Cortex of kidney (tissue), 1 donor: Measurements from ENCODE around the gene CGREF1.
A peak's percentile ranks its signal among the peaks of the same experiment; 100 is the strongest.
"Not testable (repeated sequence)": the region's sequence is repeated elsewhere in the genome, so short reads cannot be mapped to it uniquely, and the experiment has no call there.

Experiments used
- DNase-seq: peaks from one replicate; lab custom pipeline; 2025; lab: John Stamatoyannopoulos, UW

CGREF1 gene

GRCh38 chr2:27137322-27137935 lies 18.5 kb upstream of the CGREF1 start:
- DNase-seq = no peak

GRCh38 chr2:27136751-27137150 lies 17.8 kb upstream of the CGREF1 start:
- no peak for DNase-seq

- DNase-seq = no peak
Measured at GRCh38 chr2:27135478-27135955, 16.6 kb upstream of the CGREF1 start.

GRCh38 chr2:27134781-27135477 lies 16.0 kb upstream of the CGREF1 start:
- DNase-seq = no peak

- peak; percentile 79 for DNase-seq
Measured at GRCh38 chr2:27133905-27134780, 15.2 kb upstream of the CGREF1 start, which contains the start of gene PREB. PREB (minus strand) TSS chr2:27134636; CDS start chr2:27134421, 215 bp downstream.

- no peak for DNase-seq
Measured at GRCh38 chr2:27133195-27133875, 14.4 kb upstream of the CGREF1 start.

GRCh38 chr2:27131429-27131828 lies 12.5 kb upstream of the CGREF1 start:
- no peak for DNase-seq

- DNase-seq = no peak
Measured at GRCh38 chr2:27130396-27130795, 11.5 kb upstream of the CGREF1 start.

GRCh38 chr2:27128668-27129571 lies 10.0 kb upstream of the CGREF1 start:
- DNase-seq = no peak

- DNase-seq = no peak
Measured at GRCh38 chr2:27127883-27128667, 9.1 kb upstream of the CGREF1 start.

GRCh38 chr2:27126252-27126710 lies 7.4 kb upstream of the CGREF1 start:
- DNase-seq = no peak

- no peak for DNase-seq
Measured at GRCh38 chr2:27125104-27125503, 6.2 kb upstream of the CGREF1 start.

- DNase-seq = no peak
Measured at GRCh38 chr2:27123302-27124150, 4.6 kb upstream of the CGREF1 start, which contains the start of gene ABHD1. ABHD1 (plus strand) TSS chr2:27123815; CDS start chr2:27123949, 134 bp downstream.

- no peak for DNase-seq
Measured at GRCh38 chr2:27122791-27123190, 3.9 kb upstream of the CGREF1 start.

GRCh38 chr2:27121906-27122305 lies 3.0 kb upstream of the CGREF1 start:
- no peak for DNase-seq

GRCh38 chr2:27119330-27119670 lies 372 bp upstream of the CGREF1 start:
- not testable (repeated sequence) for DNase-seq

- DNase-seq = no peak
Measured at GRCh38 chr2:27117995-27118524, 868 bp downstream of the CGREF1 start.

- DNase-seq = no peak
Measured at GRCh38 chr2:27115519-27115918, 3.4 kb downstream of the CGREF1 start.
